Embryonic facial prominence (tissue), 1 donor: ENCODE data around the gene IRS1.

ENCODE experiments used
- DNase-seq: peaks from one replicate; pipeline ENCODE4 v3.0.0-alpha.2; 2016; ENCODE audit errors: extremely low spot score

Gene IRS1

GRCh38 chr2:226758921-226759640, 40.5 kb downstream of the IRS1 start:
- no peak for DNase-seq

- no peak for DNase-seq
Measured at GRCh38 chr2:226756131-226756530, 43.5 kb downstream of the IRS1 start.

- no peak for DNase-seq
Measured at GRCh38 chr2:226755631-226756030, 44.0 kb downstream of the IRS1 start.

- peak; percentile 44 for DNase-seq
Measured at GRCh38 chr2:226754821-226755604, 44.6 kb downstream of the IRS1 start.

GRCh38 chr2:226752887-226753286, 46.7 kb downstream of the IRS1 start:
- DNase-seq, result no peak

GRCh38 chr2:226747288-226747687, 52.3 kb downstream of the IRS1 start:
- no peak for DNase-seq

- DNase-seq, result no peak
Measured at GRCh38 chr2:226746196-226746800, 53.3 kb downstream of the IRS1 start.

GRCh38 chr2:226743915-226744314, 55.7 kb downstream of the IRS1 start:
- DNase-seq, result no peak

- no peak for DNase-seq
Measured at GRCh38 chr2:226742347-226742746, 57.3 kb downstream of the IRS1 start.

GRCh38 chr2:226740039-226740648, 59.5 kb downstream of the IRS1 start:
- no peak for DNase-seq

GRCh38 chr2:226739545-226740030, 60.0 kb downstream of the IRS1 start:
- DNase-seq, result no peak

- DNase-seq, result no peak
Measured at GRCh38 chr2:226738821-226739544, 60.6 kb downstream of the IRS1 start.

- DNase-seq, result no peak
Measured at GRCh38 chr2:226738191-226738820, 61.3 kb downstream of the IRS1 start.

GRCh38 chr2:226736382-226736781, 63.2 kb downstream of the IRS1 start:
- no peak for DNase-seq

GRCh38 chr2:226733927-226734564, 65.6 kb downstream of the IRS1 start:
- DNase-seq, result no peak

GRCh38 chr2:226733189-226733858, 66.3 kb downstream of the IRS1 start:
- DNase-seq, result no peak

GRCh38 chr2:226732478-226733188, 67.0 kb downstream of the IRS1 start:
- DNase-seq, result no peak

- no peak for DNase-seq
Measured at GRCh38 chr2:226730481-226730880, 69.1 kb downstream of the IRS1 start.

- DNase-seq, result no peak
Measured at GRCh38 chr2:226728996-226729395, 70.6 kb downstream of the IRS1 start.
